GM15510 (cell line): Measurements from ENCODE around the gene PNMT.

Experiments
- POLR2A ChIP-seq: IDR thresholded peaks from 3 replicates; pipeline ENCODE4 v1.6.1; 2011; ENCODE audit warnings: borderline replicate concordance; ENCODE audit not compliant: insufficient read length; ENCODE audit errors: extremely low read depth

Gene PNMT

GRCh38 chr17:39639566-39640458 is 28.4 kb upstream of the PNMT start:
- no peak for TF ChIP-seq POLR2A

GRCh38 chr17:39640591-39641031 is 27.6 kb upstream of the PNMT start:
- TF ChIP-seq POLR2A: no peak

GRCh38 chr17:39641097-39641496 is 27.2 kb upstream of the PNMT start:
- no peak for TF ChIP-seq POLR2A

- no peak for TF ChIP-seq POLR2A
Measured at GRCh38 chr17:39641883-39642282, 26.4 kb upstream of the PNMT start.

- no peak for TF ChIP-seq POLR2A
Measured at GRCh38 chr17:39642291-39643074, 25.8 kb upstream of the PNMT start.

GRCh38 chr17:39643271-39643670 is 25.0 kb upstream of the PNMT start:
- TF ChIP-seq POLR2A: no peak

GRCh38 chr17:39647256-39647655 is 21.0 kb upstream of the PNMT start:
- TF ChIP-seq POLR2A: no peak

- no peak for TF ChIP-seq POLR2A
Measured at GRCh38 chr17:39648616-39649366, 19.5 kb upstream of the PNMT start.

GRCh38 chr17:39650121-39650579 is 18.1 kb upstream of the PNMT start:
- no peak for TF ChIP-seq POLR2A

GRCh38 chr17:39651923-39652586 is 16.2 kb upstream of the PNMT start:
- TF ChIP-seq POLR2A: no peak

- no peak for TF ChIP-seq POLR2A
Measured at GRCh38 chr17:39652587-39653315, 15.5 kb upstream of the PNMT start.

- no peak for TF ChIP-seq POLR2A
Measured at GRCh38 chr17:39653316-39653661, 15.0 kb upstream of the PNMT start.

GRCh38 chr17:39653662-39654331 is 14.5 kb upstream of the PNMT start:
- TF ChIP-seq POLR2A: no peak

GRCh38 chr17:39655105-39655504 is 13.1 kb upstream of the PNMT start:
- TF ChIP-seq POLR2A: no peak

- no peak for TF ChIP-seq POLR2A
Measured at GRCh38 chr17:39658346-39658745, 9.9 kb upstream of the PNMT start.
